HepG2 (cell line): Measurements from ENCODE around the gene TBC1D20. TPM values are rescaled to one million over a fixed set of nuclear protein-coding genes. Genes with fewer than 3 reads are reported as not detected.

Source experiments
- ASH2L ChIP-seq: fragments of 300-600, 200-600 bp; sonication (generic); IDR thresholded peaks from 2 replicates; pipeline ENCODE4 v1.7.0; 2017; ENCODE audit warnings: low read depth, mild to moderate bottlenecking, moderate library complexity, mixed read lengths, low read length; ENCODE audit not compliant: insufficient read length
- ATF7 ChIP-seq, 2 experiments: fragments of 450-650 bp in 1 of 2; sonication (generic) in 1 of 2; formaldehyde crosslinking in 1 of 2; IDR thresholded peaks; 2 replicates each; pipeline versions ENCODE4 v1.4.0 to v1.6.1; 2016 to 2020; ENCODE audit warnings: antibody characterized with exemption in 1 of 2, mild to moderate bottlenecking in 1 of 2, missing genetic modification reagents in 1 of 2
- FOXA1 ChIP-seq, 2 experiments: fragments of 450-650 bp in 1 of 2; sonication (generic) in 1 of 2; formaldehyde crosslinking in 1 of 2; IDR thresholded peaks; 2 replicates each; pipeline versions ENCODE4 v1.4.0 to v1.6.1; 2016 to 2020; ENCODE audit warnings: missing genetic modification reagents in 1 of 2
- FOXK1 ChIP-seq: sonication (generic); formaldehyde crosslinking; IDR thresholded peaks from 2 replicates; pipeline ENCODE4 v1.4.0; 2020; ENCODE audit warnings: low read depth, missing genetic modification reagents, borderline replicate concordance
- HNRNPL ChIP-seq: fragments of 200-400 bp; formaldehyde crosslinking; IDR thresholded peaks from 2 replicates; pipeline ENCODE4 v1.6.1; 2017; ENCODE audit warnings: mild to moderate bottlenecking, low read depth, low read length
- JUNB ChIP-seq: sonication (generic); formaldehyde crosslinking; IDR thresholded peaks from 2 replicates; pipeline ENCODE4 v1.8.0; 2022; ENCODE audit warnings: missing genetic modification reagents, mild to moderate bottlenecking, borderline replicate concordance
- KMT2A ChIP-seq: sonication (generic); formaldehyde crosslinking; IDR thresholded peaks from 2 replicates; pipeline ENCODE4 v1.4.0; 2020; ENCODE audit warnings: missing genetic modification reagents
- NFE2 ChIP-seq: sonication (generic); formaldehyde crosslinking; IDR thresholded peaks from 2 replicates; pipeline ENCODE4 v1.4.0; 2020; ENCODE audit warnings: missing genetic modification reagents
- NONO ChIP-seq, 2 experiments: fragments of 450-650 bp in 1 of 2; sonication (generic) in 1 of 2; formaldehyde crosslinking in 1 of 2; IDR thresholded peaks in 1 of 2; conservative IDR thresholded peaks in 1 of 2; 2 replicates each; pipeline versions ENCODE4 v1.6.1 to v1.8.0; 2017 to 2022; ENCODE audit warnings: mild to moderate bottlenecking in 1 of 2, missing genetic modification reagents in 1 of 2, moderate library complexity in 1 of 2
- RBM39 ChIP-seq: fragments of 200-400 bp; formaldehyde crosslinking; IDR thresholded peaks from one replicate; pipeline ENCODE4 v1.6.1; 2018; ENCODE audit warnings: antibody characterized with exemption, mild to moderate bottlenecking, low read depth, low read length; ENCODE audit not compliant: poor library complexity, severe bottlenecking
- SOX6 ChIP-seq, 2 experiments: fragments of 450-650 bp in 1 of 2; sonication (generic) in 1 of 2; formaldehyde crosslinking in 1 of 2; IDR thresholded peaks; 2 replicates each; pipeline versions ENCODE4 v1.4.0 to v1.6.1; 2017 to 2020; ENCODE audit warnings: antibody characterized with exemption in 1 of 2, mild to moderate bottlenecking in 1 of 2, missing genetic modification reagents in 1 of 2
- ZNF10 ChIP-seq: sonication (generic); formaldehyde crosslinking; IDR thresholded peaks from 2 replicates; pipeline ENCODE4 v1.4.0; 2020; ENCODE audit warnings: mild to moderate bottlenecking, low read depth, missing genetic modification reagents, borderline replicate concordance
- ZNF83 ChIP-seq: sonication (generic); formaldehyde crosslinking; IDR thresholded peaks from 2 replicates; pipeline ENCODE4 v1.4.0; 2020; ENCODE audit warnings: missing genetic modification reagents, mild to moderate bottlenecking, borderline replicate concordance
- polyA plus RNA-seq, 8 experiments: library from polyadenylated mRNA; depleted of rRNA in 3 of 8; stranded (reverse) in 7 of 8; unstranded in 1 of 8; fragments of >200 nt; fragmentation: Illumina TruSeq in 4 of 8; extraction: Trizol in 4 of 8; gene quantifications; 2 replicates each; pipeline versions ENCODE4 v1.2.1 to v1.2.3, GENCODE V29; 2011 to 2016; ENCODE audit warnings: low read depth in 4 of 8, missing spikeins in 1 of 8, mixed read lengths in 1 of 8; ENCODE audit not compliant: insufficient read depth in 1 of 8
- total RNA-seq, 5 experiments: library from RNA; depleted of rRNA; stranded (reverse); fragments of >200 nt; fragmentation: Illumina TruSeq; extraction: Trizol; gene quantifications; 2 replicates each; pipeline ENCODE4 v1.2.3, GENCODE V29; 2016; ENCODE audit warnings: low read depth in 1 of 5
- TF ChIP-seq, protein P1 (sequence below): IDR thresholded peaks from 2 replicates; pipeline ENCODE4 v1.6.1; 2016; ENCODE audit warnings: missing compliant biosample characterization, missing genetic modification reagents, borderline replicate concordance
- TF ChIP-seq, protein P2 (sequence below): sonication (generic); formaldehyde crosslinking; IDR thresholded peaks from 2 replicates; pipeline ENCODE4 v1.4.0; 2020; ENCODE audit warnings: missing genetic modification reagents

The TBC1D20 gene
- total and polyA plus RNA-seq, 2 of the 13 experiments (the other 11 are each of a cell fraction or from before 2014, with no cell fraction given): 36.6 to 47.1 TPM

DNA sequence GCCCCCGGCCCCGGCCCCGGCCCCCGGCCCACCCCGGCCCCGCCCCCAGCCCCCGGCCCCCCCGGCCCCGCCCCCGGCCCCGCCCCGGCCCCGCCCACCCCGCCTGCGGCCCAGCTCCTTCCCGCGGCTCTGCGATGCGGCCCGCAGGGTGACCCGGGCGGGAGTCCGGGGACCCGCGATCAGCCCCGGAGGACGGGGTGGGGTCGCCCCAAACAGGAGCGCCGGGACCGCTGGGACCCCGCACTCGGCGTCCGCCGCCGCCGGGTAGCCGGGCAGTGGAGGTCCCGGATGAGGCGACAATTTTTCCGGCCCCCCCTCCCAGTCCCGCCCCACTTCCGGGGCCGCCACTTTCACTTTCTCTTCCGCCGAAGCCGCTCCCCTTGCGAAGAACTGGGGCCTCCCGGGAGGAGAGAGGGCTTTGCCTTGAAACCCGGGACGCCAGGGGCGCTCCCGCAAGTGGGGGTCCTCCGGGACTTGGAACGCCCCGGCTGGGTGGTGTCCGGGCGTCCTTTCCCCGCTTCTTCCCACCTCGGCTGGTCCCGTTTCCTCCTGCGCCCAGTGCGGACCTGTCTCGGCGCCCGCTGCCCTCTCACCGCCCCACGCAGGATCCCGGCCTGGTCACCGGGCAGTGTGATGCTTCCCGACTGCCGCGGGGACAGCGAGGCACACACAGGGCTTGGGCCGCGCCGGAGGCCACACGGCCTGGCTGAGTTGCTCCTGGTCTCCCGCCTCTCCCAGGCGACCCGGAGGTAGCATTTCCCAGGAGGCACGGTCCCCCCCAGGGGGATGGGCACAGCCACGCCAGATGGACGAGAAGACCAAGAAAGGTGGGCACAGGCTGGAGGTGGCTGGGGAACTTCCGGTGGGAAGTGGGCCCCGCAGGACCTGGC is 54.1 kb downstream of the TBC1D20 start, which contains the start of gene RBCK1 (continued):
- TF ChIP-seq FOXA1 (IDR thresholded peaks at IDR 0.05): no peak
- no peak for TF ChIP-seq FOXA1 (CRISPR knock-in tag; IDR thresholded peaks at IDR 0.05)
- TF ChIP-seq, protein P1, sequence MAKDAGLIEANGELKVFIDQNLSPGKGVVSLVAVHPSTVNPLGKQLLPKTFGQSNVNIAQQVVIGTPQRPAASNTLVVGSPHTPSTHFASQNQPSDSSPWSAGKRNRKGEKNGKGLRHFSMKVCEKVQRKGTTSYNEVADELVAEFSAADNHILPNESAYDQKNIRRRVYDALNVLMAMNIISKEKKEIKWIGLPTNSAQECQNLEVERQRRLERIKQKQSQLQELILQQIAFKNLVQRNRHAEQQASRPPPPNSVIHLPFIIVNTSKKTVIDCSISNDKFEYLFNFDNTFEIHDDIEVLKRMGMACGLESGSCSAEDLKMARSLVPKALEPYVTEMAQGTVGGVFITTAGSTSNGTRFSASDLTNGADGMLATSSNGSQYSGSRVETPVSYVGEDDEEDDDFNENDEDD (CRISPR knock-in tag): no peak
- TF ChIP-seq JUNB (CRISPR knock-in tag): peak; percentile 74
- TF ChIP-seq ZNF10 (CRISPR knock-in tag): no peak
- peak; percentile 93 for TF ChIP-seq ASH2L
- 0 out of 2 replicates have a peak, but pooled peaks have one; percentile 60 for TF ChIP-seq ZNF83 (CRISPR knock-in tag)
- no peak for TF ChIP-seq NONO (IDR thresholded peaks at IDR 0.05)
- peak; percentile 92 for TF ChIP-seq NONO (CRISPR knock-in tag; conservative IDR thresholded peaks at IDR 0.05)
- no peak for TF ChIP-seq NFE2 (CRISPR knock-in tag)
- TF ChIP-seq RBM39: peak; percentile 73
- peak; percentile 80 for TF ChIP-seq HNRNPL
- no peak for TF ChIP-seq SOX6 (IDR thresholded peaks at IDR 0.05)
- peak; percentile 64 for TF ChIP-seq SOX6 (CRISPR knock-in tag; IDR thresholded peaks at IDR 0.05)
- TF ChIP-seq ATF7 (IDR thresholded peaks at IDR 0.05): no peak
- peak; percentile 11; the same call in 1 of the 2 replicates for TF ChIP-seq ATF7 (CRISPR knock-in tag; IDR thresholded peaks at IDR 0.05)
- TF ChIP-seq, protein P2, sequence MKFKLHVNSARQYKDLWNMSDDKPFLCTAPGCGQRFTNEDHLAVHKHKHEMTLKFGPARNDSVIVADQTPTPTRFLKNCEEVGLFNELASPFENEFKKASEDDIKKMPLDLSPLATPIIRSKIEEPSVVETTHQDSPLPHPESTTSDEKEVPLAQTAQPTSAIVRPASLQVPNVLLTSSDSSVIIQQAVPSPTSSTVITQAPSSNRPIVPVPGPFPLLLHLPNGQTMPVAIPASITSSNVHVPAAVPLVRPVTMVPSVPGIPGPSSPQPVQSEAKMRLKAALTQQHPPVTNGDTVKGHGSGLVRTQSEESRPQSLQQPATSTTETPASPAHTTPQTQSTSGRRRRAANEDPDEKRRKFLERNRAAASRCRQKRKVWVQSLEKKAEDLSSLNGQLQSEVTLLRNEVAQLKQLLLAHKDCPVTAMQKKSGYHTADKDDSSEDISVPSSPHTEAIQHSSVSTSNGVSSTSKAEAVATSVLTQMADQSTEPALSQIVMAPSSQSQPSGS (CRISPR knock-in tag): peak; percentile 38; the same call in 1 of the 2 replicates
- TF ChIP-seq FOXK1 (CRISPR knock-in tag): 0 out of 2 replicates have a peak, but pooled peaks have one; percentile 14
- TF ChIP-seq KMT2A (CRISPR knock-in tag): peak; percentile 97
